Neuronal stem cell (in vitro differentiated cells): Measurements from ENCODE around the gene KRTAP10-7.
A peak's percentile ranks its signal among the peaks of the same experiment; 100 is the strongest.

ENCODE experiments used
- DNase-seq: peaks from one replicate; pipeline ENCODE4 v3.0.0-alpha.2; 2013; ENCODE audit warnings: low spot score
- H2AFZ ChIP-seq: one replicate; pipeline ENCODE4 v1.6.1; 2013; ENCODE audit warnings: mild to moderate bottlenecking, low read length, inconsistent platforms
- H2AK5ac ChIP-seq: 2 replicates; pipeline ENCODE4 v1.6.1; 2013; ENCODE audit warnings: low read depth, mild to moderate bottlenecking, inconsistent platforms, low read length, moderate library complexity, mixed read lengths
- H2BK120ac ChIP-seq: 2 replicates; pipeline ENCODE4 v1.6.1; 2013; ENCODE audit warnings: low read depth, mild to moderate bottlenecking, inconsistent platforms, low read length, moderate library complexity, mixed read lengths
- H2BK12ac ChIP-seq: one replicate; pipeline ENCODE4 v1.6.1; 2013; ENCODE audit warnings: low read length, inconsistent platforms
- H2BK15ac ChIP-seq: 2 replicates; pipeline ENCODE4 v1.6.1; 2013; ENCODE audit warnings: mild to moderate bottlenecking, low read length, inconsistent platforms, mixed read lengths
- H2BK5ac ChIP-seq: one replicate; pipeline ENCODE4 v1.6.1; 2013; ENCODE audit warnings: inconsistent platforms, mild to moderate bottlenecking, low read length, moderate library complexity
- H3K14ac ChIP-seq: one replicate; pipeline ENCODE4 v1.6.1; 2013; ENCODE audit warnings: low read length, inconsistent platforms
- H3K18ac ChIP-seq: 2 replicates; pipeline ENCODE4 v1.6.1; 2013; ENCODE audit warnings: low read length, inconsistent platforms
- H3K23ac ChIP-seq: 2 replicates; pipeline ENCODE4 v1.6.1; 2013; ENCODE audit warnings: low read depth, mild to moderate bottlenecking, mixed read lengths, low read length, inconsistent platforms; ENCODE audit not compliant: poor library complexity
- H3K27ac ChIP-seq: replicated peaks from 3 replicates; pipeline ENCODE4 v1.5.1; 2013; ENCODE audit warnings: low read length, inconsistent platforms
- H3K27me3 ChIP-seq, 3 experiments: 2 replicates each; pipeline ENCODE4 v1.6.1; 2013; ENCODE audit warnings: low read length in 3 of 3, mild to moderate bottlenecking in 2 of 3, inconsistent platforms in 1 of 3, low read depth in 1 of 3, mixed read lengths in 1 of 3, moderate library complexity in 1 of 3; ENCODE audit not compliant: control insufficient read depth in 3 of 3, insufficient read depth in 3 of 3
- H3K36me3 ChIP-seq, 2 donors: replicated peaks in 1 of 2; 2 replicates each; pipeline ENCODE4 v1.6.1; 2013; ENCODE audit warnings: low read length in 2 of 2; ENCODE audit not compliant: control insufficient read depth in 2 of 2, insufficient read depth in 2 of 2
- H3K4ac ChIP-seq: 2 replicates; pipeline ENCODE4 v1.6.1; 2013; ENCODE audit warnings: inconsistent platforms, mild to moderate bottlenecking, low read length, moderate library complexity
- H3K4me1 ChIP-seq, 2 donors: 1 replicate in 1 of 2; 2 replicates in 1 of 2; pipeline ENCODE4 v1.6.1; 2013; ENCODE audit warnings: low read length in 2 of 2, low read depth in 1 of 2; ENCODE audit not compliant: control insufficient read depth in 2 of 2, insufficient read depth in 1 of 2
- H3K4me2 ChIP-seq: one replicate; pipeline ENCODE4 v1.6.1; 2013; ENCODE audit warnings: mild to moderate bottlenecking, low read length, inconsistent platforms; ENCODE audit not compliant: insufficient read depth, poor library complexity, severe bottlenecking
- H3K4me3 ChIP-seq, 2 donors: 2 replicates each; pipeline ENCODE4 v1.5.1; 2013; ENCODE audit warnings: low read length in 2 of 2, mild to moderate bottlenecking in 2 of 2, inconsistent platforms in 1 of 2, moderate library complexity in 1 of 2
- H3K79me1 ChIP-seq: one replicate; pipeline ENCODE4 v1.6.1; 2013; ENCODE audit warnings: low read depth, mild to moderate bottlenecking, inconsistent platforms, low read length, moderate library complexity
- H3K9ac ChIP-seq: one replicate; pipeline ENCODE4 v1.6.1; 2013; ENCODE audit warnings: mild to moderate bottlenecking, low read depth, low read length, inconsistent platforms; ENCODE audit not compliant: poor library complexity
- H3K9me3 ChIP-seq, 2 donors: replicated peaks in 1 of 2; 2 replicates each; pipeline versions ENCODE3 to v1.6.1; 2013; ENCODE audit warnings: low read length in 2 of 2, mild to moderate bottlenecking in 2 of 2, inconsistent platforms in 1 of 2, low read depth in 1 of 2, mixed read lengths in 1 of 2, moderate library complexity in 1 of 2; ENCODE audit not compliant: control insufficient read depth in 2 of 2, insufficient read depth in 1 of 2
- H4K8ac ChIP-seq: one replicate; pipeline ENCODE4 v1.6.1; 2013; ENCODE audit warnings: low read depth, mild to moderate bottlenecking, inconsistent platforms, low read length, moderate library complexity
- H4K91ac ChIP-seq: one replicate; pipeline ENCODE4 v1.6.1; 2013; ENCODE audit warnings: low read length, low read depth, mild to moderate bottlenecking, inconsistent platforms; ENCODE audit not compliant: poor library complexity
- WGBS, 2 donors: extraction: QIAGEN DNeasy Blood & Tissue Kit; methylation state at CpG; one replicate each; pipeline ENCODE4 v1.1.7; 2013; ENCODE audit warnings: missing lambda C conversion rate in 2 of 2, mixed read lengths in 1 of 2; ENCODE audit not compliant: insufficient read length in 2 of 2, insufficient replicate concordance in 1 of 2; ENCODE audit errors: extremely low coverage in 2 of 2; 5-methylcytosine and 5-hydroxymethylcytosine counted together

Gene KRTAP10-7

DNA sequence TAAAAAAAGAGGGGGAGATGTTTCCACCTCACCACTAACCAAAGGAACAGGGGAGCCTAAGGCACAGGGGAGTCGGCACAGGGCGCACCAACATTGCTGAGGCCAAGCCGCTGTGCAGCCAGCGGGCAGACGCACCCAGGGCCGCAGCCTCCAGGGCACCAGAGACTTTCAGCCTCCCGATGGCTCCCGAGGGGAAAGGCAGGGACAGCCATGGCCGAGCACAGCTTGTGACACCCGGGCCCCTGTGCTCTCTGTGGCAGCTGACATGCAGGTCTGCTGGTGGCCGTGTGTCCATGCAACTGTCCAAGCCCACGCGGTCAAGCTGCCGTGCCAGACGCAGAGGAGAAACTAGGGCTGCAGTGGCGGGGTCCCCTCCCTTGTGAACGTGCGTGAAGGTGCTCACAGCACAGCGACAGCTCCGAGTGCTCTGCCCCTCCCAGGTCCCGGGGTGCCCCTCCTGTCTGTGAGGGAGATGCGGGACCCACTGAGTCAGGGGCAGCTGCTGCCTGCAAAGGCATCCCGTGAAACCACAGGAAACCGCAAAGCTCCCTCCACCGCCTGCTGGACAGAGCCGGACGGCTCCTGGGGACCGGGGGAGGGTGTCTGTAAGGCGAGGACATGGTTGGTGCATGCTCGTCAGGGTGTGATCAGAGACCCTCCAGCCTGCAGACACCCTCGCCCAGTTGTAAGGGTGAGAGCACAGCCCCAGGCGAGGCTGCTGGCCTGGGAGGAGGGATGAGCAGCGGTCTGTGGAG lies 48.3 kb downstream of the KRTAP10-7 start:
- no peak overlapping the region for H2BK5ac ChIP-seq
- H2AFZ ChIP-seq, result no peak overlapping the region
- H3K27me3 ChIP-seq, result peaks cover 0 to 15% (median 0%) of the 10 kb centered on the region in 3 experiments
- H3K9ac ChIP-seq, result no peak overlapping the region
- H2AK5ac ChIP-seq, result peak overlapping the region; percentile 72
- peaks cover 0 to 4% of the 10 kb centered on the region in 2 donors for H3K9me3 ChIP-seq
- no peak overlapping the region for H3K23ac ChIP-seq
- no peak overlapping the region for H3K4ac ChIP-seq
- no peak overlapping the region for H3K14ac ChIP-seq
- no peak overlapping the region for H4K91ac ChIP-seq
- H3K4me3 ChIP-seq, result no peak overlapping the region
- peak overlapping the region; percentile 95 for H4K8ac ChIP-seq
- peaks cover 0 to 3% of the 10 kb centered on the region in 2 donors for H3K4me1 ChIP-seq
- H3K79me1 ChIP-seq, result no peaks in the 10 kb centered on the region
- no peak overlapping the region for H2BK120ac ChIP-seq
- no peak overlapping the region for H2BK12ac ChIP-seq
- H3K18ac ChIP-seq, result peak overlapping the region; percentile 79
- H3K27ac ChIP-seq, result no peak overlapping the region
- WGBS, 2 donors, result no CpG with 5 or more reads among the region's 33 CpGs
- no peak for DNase-seq
- H2BK15ac ChIP-seq, result no peak overlapping the region
- H3K36me3 ChIP-seq, result no peaks in the 10 kb centered on the region
- H3K4me2 ChIP-seq, result no peak overlapping the region

DNA sequence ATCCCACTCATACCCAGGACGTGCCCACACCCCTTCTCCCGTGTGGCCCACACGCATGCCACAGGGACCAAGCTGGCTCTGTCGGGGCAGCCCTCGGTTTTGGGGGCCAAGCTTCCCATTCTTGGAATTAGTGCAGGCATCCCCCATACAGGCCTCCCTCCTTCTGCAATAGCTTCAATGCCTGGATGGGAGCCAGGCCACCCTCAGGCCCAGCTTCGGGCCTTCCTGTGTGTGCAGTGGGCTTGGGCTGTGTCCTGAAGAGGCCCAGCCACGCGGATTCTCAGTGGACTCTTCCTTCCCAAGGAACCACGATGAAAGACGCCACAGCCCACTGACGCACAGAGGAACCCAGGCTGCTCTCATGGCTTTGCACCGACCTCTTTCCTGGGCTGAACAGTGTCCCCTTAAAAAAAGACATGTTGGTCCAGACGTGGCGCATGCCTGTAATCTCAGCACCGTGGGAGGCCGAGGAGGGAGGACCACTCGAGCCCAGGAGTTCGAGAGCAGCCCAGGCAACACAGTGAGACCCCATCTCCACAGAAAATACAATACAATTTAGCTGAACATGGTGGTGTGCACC lies 49.2 kb downstream of the KRTAP10-7 start:
- Histone ChIP-seq H2AK5ac (peak overlapping the region; percentile 15), H3K27me3 (peaks cover 0 to 15% (median 0%) of the 10 kb centered on the region in 3 experiments), H2BK5ac (no peak overlapping the region), H3K9ac (peak overlapping the region; percentile 12), H2BK120ac (no peak overlapping the region), H3K18ac (peak overlapping the region; percentile 19), H4K91ac (no peak overlapping the region), H3K27ac (no peak overlapping the region), H3K4ac (no peak overlapping the region), H2BK12ac (no peak overlapping the region), H3K9me3 (peaks cover 0 to 2% of the 10 kb centered on the region in 2 donors), H3K36me3 (no peaks in the 10 kb centered on the region), H3K4me2 (no peak overlapping the region), H3K4me3 (no peak overlapping the region), H3K4me1 (peaks cover 0 to 3% of the 10 kb centered on the region in 2 donors), H2BK15ac (peak overlapping the region; percentile 62), H2AFZ (no peak overlapping the region), H3K14ac (no peak overlapping the region), H3K79me1 (no peaks in the 10 kb centered on the region), H3K23ac (no peak overlapping the region), H4K8ac (no peak overlapping the region)
- WGBS, 2 donors, result no CpG with 5 or more reads among the region's 18 CpGs
- no peak for DNase-seq

DNA sequence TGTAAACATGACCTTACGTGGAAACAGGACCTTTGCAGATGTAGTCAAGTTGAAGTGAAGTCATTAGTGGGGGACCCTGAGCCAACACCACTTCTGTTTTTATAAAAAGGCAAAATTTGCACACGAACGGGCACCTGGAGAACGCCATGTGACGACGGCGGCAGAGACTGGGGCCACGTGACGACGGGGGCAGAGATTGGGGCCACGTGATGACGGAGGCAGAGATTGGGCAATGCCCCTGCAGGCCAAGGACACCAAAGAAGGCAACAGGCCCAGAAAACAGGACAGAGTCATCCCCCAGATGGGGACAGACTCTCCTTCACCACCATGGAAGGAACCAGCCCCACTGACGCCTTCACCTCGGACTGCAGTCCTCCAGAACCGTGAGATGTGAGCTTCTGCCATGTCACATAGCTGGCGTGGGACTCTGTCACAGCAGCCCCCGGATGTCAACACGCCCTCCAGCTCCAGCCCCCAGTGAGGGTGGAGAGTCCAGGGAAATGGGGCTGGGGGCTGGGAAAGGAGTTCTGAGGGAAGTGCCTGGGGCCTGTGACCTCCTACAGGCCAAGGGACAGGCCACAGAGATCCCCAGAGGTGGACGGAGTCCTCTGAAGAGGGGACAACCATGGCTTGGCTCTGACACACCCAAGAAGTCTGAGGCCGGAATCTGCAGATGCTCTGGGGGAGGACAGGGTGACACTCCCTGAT lies 50.0 kb downstream of the KRTAP10-7 start:
- H2AK5ac ChIP-seq, result no peak overlapping the region
- no peak overlapping the region for H2AFZ ChIP-seq
- H3K4me2 ChIP-seq, result no peak overlapping the region
- H2BK12ac ChIP-seq, result no peak overlapping the region
- no peaks in the 10 kb centered on the region for H3K79me1 ChIP-seq
- no peak overlapping the region for H2BK120ac ChIP-seq
- peaks cover 0 to 3% of the 10 kb centered on the region in 2 donors for H3K4me1 ChIP-seq
- H3K36me3 ChIP-seq, result no peaks in the 10 kb centered on the region
- H3K4me3 ChIP-seq, result no peak overlapping the region
- DNase-seq, result no peak
- no peak overlapping the region for H3K14ac ChIP-seq
- no peak overlapping the region for H3K27ac ChIP-seq
- H3K23ac ChIP-seq, result no peak overlapping the region
- H3K18ac ChIP-seq, result peak overlapping the region; percentile 23
- H4K91ac ChIP-seq, result no peak overlapping the region
- H2BK15ac ChIP-seq, result peak overlapping the region; percentile 85
- peaks cover 0 to 15% (median 0%) of the 10 kb centered on the region in 3 experiments for H3K27me3 ChIP-seq
- H2BK5ac ChIP-seq, result no peak overlapping the region
- H3K9ac ChIP-seq, result no peak overlapping the region
- peaks cover 0 to 2% of the 10 kb centered on the region in 2 donors for H3K9me3 ChIP-seq
- WGBS, 2 donors, result no CpG with 5 or more reads among the region's 20 CpGs
- peak overlapping the region; percentile 76 for H3K4ac ChIP-seq
- no peak overlapping the region for H4K8ac ChIP-seq
